IMR-90 (cell line): ENCODE results near the gene PODNL1. TPM values are rescaled to one million over a fixed set of nuclear protein-coding genes. Genes with fewer than 3 reads are reported as not detected.

Experiments used
- ATAC-seq: fragments of 200-7000 bp; cut with Tn5 transposase; 2 replicates; pipeline ENCODE4 v1.9.1; 2020; ENCODE audit warnings: low read depth, mild to moderate bottlenecking, moderate library complexity
- BruUV-seq: library from RNA; stranded (reverse); fragments of 400-500 nt; replicated peaks from 2 replicates; lab custom pipeline; 2021; lab: Mats Ljungman, UMichigan
- CTCF ChIA-PET: fragments of 300-600 bp; formaldehyde crosslinking; extraction: SDS; loops from one replicate; lab custom pipeline; 2021; ENCODE audit warnings: antibody characterized with exemption; lab: Yijun Ruan, JAX
- POLR2A ChIA-PET: fragments of 300-600 bp; sonication (Branson Sonifier 250); formaldehyde crosslinking; loops from one replicate; lab custom pipeline; 2022; ENCODE audit warnings: antibody characterized with exemption; ENCODE audit not compliant: unreplicated experiment; lab: Charles Lee
- DNase-seq: peaks from one replicate; pipeline ENCODE4 v3.0.0; 2013
- H2AFZ ChIP-seq: replicated peaks from 2 replicates; pipeline ENCODE3; 2013; ENCODE audit warnings: low read length, mild to moderate bottlenecking; ENCODE audit not compliant: poor library complexity
- H2AK5ac ChIP-seq: 2 replicates; pipeline ENCODE4 v1.6.1; 2013; ENCODE audit warnings: low read depth, low read length, inconsistent platforms
- H2AK9ac ChIP-seq: replicated peaks from 2 replicates; pipeline ENCODE3; 2013; ENCODE audit warnings: mild to moderate bottlenecking, low read depth, low read length, moderate library complexity; ENCODE audit not compliant: poor library complexity
- H2BK120ac ChIP-seq: 2 replicates; pipeline ENCODE4 v1.6.1; 2013; ENCODE audit warnings: low read depth, low read length, inconsistent platforms
- H2BK15ac ChIP-seq: 3 replicates; pipeline ENCODE4 v1.6.1; 2013; ENCODE audit warnings: low read depth, low read length, inconsistent platforms
- H2BK20ac ChIP-seq: 2 replicates; pipeline ENCODE4 v1.6.1; 2013; ENCODE audit warnings: low read depth, mild to moderate bottlenecking, inconsistent platforms, low read length, moderate library complexity
- H2BK5ac ChIP-seq: 2 replicates; pipeline ENCODE4 v1.6.1; 2013; ENCODE audit warnings: mild to moderate bottlenecking, low read depth, low read length, inconsistent platforms; ENCODE audit not compliant: poor library complexity, severe bottlenecking
- H3K14ac ChIP-seq: replicated peaks from 2 replicates; pipeline ENCODE4 v1.6.1; 2013; ENCODE audit warnings: low read depth, low read length, inconsistent platforms
- H3K18ac ChIP-seq: 2 replicates; pipeline ENCODE4 v1.6.1; 2013; ENCODE audit warnings: low read depth, low read length, control low read depth
- H3K23ac ChIP-seq: 2 replicates; pipeline ENCODE4 v1.6.1; 2013; ENCODE audit warnings: low read depth, low read length, inconsistent platforms
- H3K27ac ChIP-seq: 2 replicates; pipeline ENCODE4 v1.5.1; 2013; ENCODE audit warnings: mild to moderate bottlenecking, control low read depth, low read length; ENCODE audit not compliant: insufficient read depth
- H3K27me3 ChIP-seq: 2 replicates; pipeline ENCODE4 v1.6.1; 2013; ENCODE audit warnings: low read length; ENCODE audit not compliant: control insufficient read depth, insufficient read depth
- H3K36me3 ChIP-seq: 2 replicates; pipeline ENCODE4 v1.6.1; 2013; ENCODE audit warnings: low read length, mixed read lengths; ENCODE audit not compliant: control insufficient read depth, insufficient read depth
- H3K4ac ChIP-seq: 2 replicates; pipeline ENCODE4 v1.6.1; 2013; ENCODE audit warnings: low read depth, low read length, inconsistent platforms
- H3K4me1 ChIP-seq: 2 replicates; pipeline ENCODE4 v1.6.1; 2013; ENCODE audit warnings: low read length, mixed read lengths; ENCODE audit not compliant: control insufficient read depth, insufficient read depth
- H3K4me2 ChIP-seq: 2 replicates; pipeline ENCODE4 v1.6.1; 2013; ENCODE audit warnings: low read depth, mild to moderate bottlenecking, control low read depth, low read length, moderate library complexity
- H3K4me3 ChIP-seq: 2 replicates; pipeline ENCODE4 v1.5.1; 2013; ENCODE audit warnings: low read depth, mild to moderate bottlenecking, control low read depth, low read length, moderate library complexity; ENCODE audit not compliant: insufficient read depth
- H3K56ac ChIP-seq: 2 replicates; pipeline ENCODE4 v1.6.1; 2013; ENCODE audit warnings: low read length, inconsistent platforms; ENCODE audit not compliant: insufficient read depth; ENCODE audit errors: extremely low read depth
- H3K79me1 ChIP-seq, 2 experiments: 2 replicates each; pipeline ENCODE4 v1.6.1; 2013; ENCODE audit warnings: low read length in 2 of 2, inconsistent platforms in 1 of 2, low read depth in 1 of 2
- H3K9ac ChIP-seq: 2 replicates; pipeline ENCODE4 v1.6.1; 2013; ENCODE audit warnings: low read depth, low read length, control low read depth
- H3K9me1 ChIP-seq: 2 replicates; pipeline ENCODE4 v1.6.1; 2013; ENCODE audit warnings: low read length, inconsistent platforms; ENCODE audit not compliant: insufficient read depth
- H3K9me3 ChIP-seq: 2 replicates; pipeline ENCODE4 v1.6.1; 2013; ENCODE audit warnings: low read length; ENCODE audit not compliant: control insufficient read depth, insufficient read depth
- H4K20me1 ChIP-seq: 2 replicates; pipeline ENCODE4 v1.6.1; 2013; ENCODE audit warnings: low read length, inconsistent platforms; ENCODE audit not compliant: insufficient read depth
- H4K5ac ChIP-seq: 2 replicates; pipeline ENCODE4 v1.6.1; 2013; ENCODE audit warnings: mild to moderate bottlenecking, low read depth, low read length, control low read depth
- H4K8ac ChIP-seq, 2 experiments: 2 replicates each; pipeline ENCODE4 v1.6.1; 2013; ENCODE audit warnings: low read depth in 2 of 2, low read length in 2 of 2, control low read depth in 1 of 2, inconsistent platforms in 1 of 2
- H4K91ac ChIP-seq: 2 replicates; pipeline ENCODE4 v1.6.1; 2013; ENCODE audit warnings: low read depth, low read length, inconsistent platforms; ENCODE audit not compliant: insufficient read depth
- BHLHE40 ChIP-seq: fragments of 150-350 bp; IDR thresholded peaks from 2 replicates; pipeline ENCODE4 v1.6.1; 2016; ENCODE audit warnings: mild to moderate bottlenecking, low read depth, low read length
- CTCF ChIP-seq: conservative IDR thresholded peaks from 2 replicates; pipeline ENCODE4 v1.5.1; 2012; ENCODE audit warnings: mild to moderate bottlenecking, low read depth, low read length, improper control_type of control experiment
- FOS ChIP-seq: fragments of 150-350 bp; IDR thresholded peaks from 2 replicates; pipeline ENCODE4 v1.6.1; 2016; ENCODE audit warnings: low read depth, low read length
- MAFK ChIP-seq: IDR thresholded peaks from 2 replicates; pipeline ENCODE4 v1.6.1; 2012; ENCODE audit warnings: low read depth, low read length, improper control_type of control experiment
- MXI1 ChIP-seq: IDR thresholded peaks from 2 replicates; pipeline ENCODE4 v1.6.1; 2012; ENCODE audit warnings: low read depth, mild to moderate bottlenecking, low read length, moderate library complexity, borderline replicate concordance
- NFE2L2 ChIP-seq: fragments of 150-350 bp; IDR thresholded peaks from 2 replicates; pipeline ENCODE4 v1.6.1; 2016; ENCODE audit warnings: low read depth, mild to moderate bottlenecking, low read length
- POLR2A ChIP-seq: IDR thresholded peaks from 2 replicates; pipeline ENCODE4 v1.6.1; 2012; ENCODE audit warnings: mild to moderate bottlenecking, low read depth, low read length
- RCOR1 ChIP-seq: IDR thresholded peaks from 2 replicates; pipeline ENCODE4 v1.6.1; 2012; ENCODE audit warnings: mild to moderate bottlenecking, low read length, improper control_type of control experiment; ENCODE audit not compliant: insufficient replicate concordance
- RFX5 ChIP-seq: IDR thresholded peaks from 2 replicates; pipeline ENCODE4 v1.8.0; 2012; ENCODE audit warnings: low read depth, mild to moderate bottlenecking, low read length, moderate library complexity
- SMC3 ChIP-seq: fragments of 150-350 bp; IDR thresholded peaks from 2 replicates; pipeline ENCODE4 v1.6.1; 2016; ENCODE audit warnings: low read depth, mild to moderate bottlenecking, antibody characterized with exemption, low read length, moderate library complexity
- USF2 ChIP-seq: fragments of 150-350 bp; IDR thresholded peaks from 2 replicates; pipeline ENCODE4 v1.6.1; 2017; ENCODE audit warnings: mild to moderate bottlenecking, antibody characterized with exemption, low read length, low read depth
- WGBS, 2 experiments: methylation state at CpG; one replicate each; pipeline versions ENCODE4 v1.1.5 to v1.1.7; 2013; ENCODE audit warnings: missing lambda C conversion rate in 2 of 2; ENCODE audit not compliant: insufficient read length in 1 of 2; ENCODE audit errors: extremely low coverage in 2 of 2; 5-methylcytosine and 5-hydroxymethylcytosine counted together
- dilution Hi-C: fragments of 300-500 bp; cut with HindIII; formaldehyde crosslinking; loops from one replicate; pipeline ENCODE4 v1.14.3; 2018; ENCODE audit warnings: low sequenced_read_pairs; ENCODE audit not compliant: unreplicated experiment
- in situ Hi-C: fragments of 300-500 bp; cut with MboI; formaldehyde crosslinking; loops from 3 replicates; pipeline ENCODE4 v1.14.3; 2019; ENCODE audit warnings: low sequenced_read_pairs, inconsistent platforms, mixed read lengths
- intact Hi-C: fragments of 100-400 bp; cut with micrococcal nuclease; formaldehyde crosslinking; loops from 2 replicates; pipeline ENCODE4 v1.10.0; 2022
- polyA plus RNA-seq, 3 experiments: library from polyadenylated mRNA; depleted of rRNA; stranded (reverse); fragments of >200 nt; gene quantifications; 2 replicates each; pipeline ENCODE4 v1.2.3, GENCODE V29; 2012; ENCODE audit warnings: low replicate concordance in 1 of 3
- total RNA-seq: library from RNA; depleted of rRNA; stranded (reverse); fragments of >200 nt; gene quantifications from 2 replicates; pipeline ENCODE4 v1.2.3, GENCODE V29; 2012

The PODNL1 gene
- total and polyA plus RNA-seq, 2 of the 4 experiments (the other 2 are of a cell fraction): under 0.01 to 2.4 TPM

GRCh38 chr19:13913352-13913751 is 24.9 kb downstream of the PODNL1 start:
- Histone ChIP-seq H3K4ac (no peak overlapping the region), H4K5ac (no peak overlapping the region), H2AK5ac (no peak overlapping the region), H2BK15ac (no peak overlapping the region), H3K27ac (no peak overlapping the region), H3K9me3 (no peaks in the 10 kb centered on the region), H3K9ac (no peak overlapping the region), H3K4me1 (peaks cover 2% of the 10 kb centered on the region; the same call in 1 of the 2 replicates), H4K91ac (no peak overlapping the region), H3K27me3 (no peaks in the 10 kb centered on the region), H2BK5ac (no peak overlapping the region), H2BK20ac (no peak overlapping the region), H3K18ac (no peak overlapping the region), H4K20me1 (no peaks in the 10 kb centered on the region), H2BK120ac (no peak overlapping the region), H3K14ac (no peak overlapping the region), H3K23ac (no peak overlapping the region), H2AK9ac (no peak overlapping the region), H3K56ac (no peak overlapping the region), H3K79me1 (no peaks in the 10 kb centered on the region), H3K36me3 (peaks cover 31% of the 10 kb centered on the region), H2AFZ (no peak overlapping the region), H4K8ac (no peak overlapping the region), H3K4me3 (no peak overlapping the region), H3K9me1 (no peaks in the 10 kb centered on the region), H3K4me2 (no peak overlapping the region)
- in situ Hi-C loops: no loop called here
- TF ChIP-seq BHLHE40: no peak
- no peak for TF ChIP-seq POLR2A
- TF ChIP-seq SMC3: no peak
- TF ChIP-seq RCOR1: no peak
- TF ChIP-seq FOS: no peak
- TF ChIP-seq RFX5: no peak
- no peak for TF ChIP-seq CTCF
- TF ChIP-seq MXI1: no peak
- TF ChIP-seq MAFK: no peak
- no peak for TF ChIP-seq NFE2L2
- TF ChIP-seq USF2: no peak
- WGBS, 2 experiments: 100% methylated on average over 4 of the region's 17 CpGs; no CpG with 5 or more reads in 1 of the 2 experiments
- ATAC-seq (no peak), DNase-seq (no peak)
- ChIA-PET CTCF (no interaction called here), POLR2A (no interaction called here)
- no TSS peak for BruUV-seq
- intact Hi-C loops: no loop called here
- dilution Hi-C loops: no loop called here
